A549 (cell line): ENCODE measurements around the gene LRG1. TPM values are rescaled to one million over a fixed set of nuclear protein-coding genes. Genes with fewer than 3 reads are reported as not detected.

Experiments
- ATAC-seq, 2 experiments: fragments of 200-7000 bp in 1 of 2; fragments of >200 bp in 1 of 2; cut with Nextera tagmentation in 1 of 2; cut with Tn5 transposase in 1 of 2; 3 replicates each; pipeline versions ENCODE4 v1.8.0 to v1.9.1; 2018 to 2020; ENCODE audit warnings: mild to moderate bottlenecking in 1 of 2, moderate library complexity in 1 of 2
- CTCF ChIA-PET: fragments of 300-600 bp; sonication (Branson Sonifier 250); formaldehyde crosslinking; extraction: SDS; loops from one replicate; lab custom pipeline; 2021; ENCODE audit warnings: antibody characterized with exemption, inconsistent platforms; lab: Yijun Ruan, JAX
- POLR2A ChIA-PET: fragments of 350-600 bp; formaldehyde crosslinking; extraction: SDS; loops from one replicate; lab custom pipeline; 2021; ENCODE audit warnings: antibody characterized with exemption, inconsistent platforms; lab: Yijun Ruan, JAX
- DNase-seq, 2 experiments: peaks; one replicate each; pipeline versions ENCODE4 v3.0.0 to v3.0.0-alpha.2; 2011 to 2016; ENCODE audit warnings: low read depth in 1 of 2, low spot score in 1 of 2
- FAIRE-seq: peaks from 2 replicates; lab custom pipeline; 2011; peaks lifted over from hg19 to GRCh38; lab: Jason Lieb, UNC
- H3K27ac ChIP-seq, 2 experiments: fragments of >200 bp; sonication (Bioruptor Twin); formaldehyde crosslinking; 3 replicates each; pipeline ENCODE4 v1.5.1; 2016 to 2017
- H3K4me1 ChIP-seq: fragments of >200 bp; sonication (Bioruptor Twin); formaldehyde crosslinking; 3 replicates; pipeline ENCODE4 v1.6.1; 2016
- H3K4me2 ChIP-seq: fragments of >200 bp; sonication (Bioruptor Twin); formaldehyde crosslinking; 3 replicates; pipeline ENCODE4 v1.6.1; 2016
- H3K4me3 ChIP-seq: fragments of >200 bp; sonication (Bioruptor Twin); formaldehyde crosslinking; 3 replicates; pipeline ENCODE4 v1.5.1; 2016
- H3K9me3 ChIP-seq: fragments of >200 bp; sonication (Bioruptor Twin); formaldehyde crosslinking; 3 replicates; pipeline ENCODE4 v1.6.1; 2016
- BHLHE40 ChIP-seq: IDR thresholded peaks from 2 replicates; pipeline ENCODE4 v1.6.1; 2012; ENCODE audit warnings: low read depth, low read length, inconsistent platforms
- CBX2 ChIP-seq: fragments of 200-600 bp; sonication (generic); IDR thresholded peaks from 2 replicates; pipeline ENCODE4 v1.6.1; 2016; ENCODE audit warnings: low read depth, mild to moderate bottlenecking, borderline replicate concordance
- EHF ChIP-seq: fragments of 250-450 bp; sonication (Bioruptor Pico); IDR thresholded peaks from 2 replicates; pipeline ENCODE4 v1.5.0; 2020; ENCODE audit warnings: mild to moderate bottlenecking
- EP300 ChIP-seq, 2 experiments: fragments of >200 bp; sonication (Bioruptor Twin); formaldehyde crosslinking; IDR thresholded peaks; 2 replicates in 1 of 2; 3 replicates in 1 of 2; pipeline ENCODE4 v1.6.1; 2016 to 2017
- FOXS1 ChIP-seq: fragments of 250-450 bp; sonication (Bioruptor Pico); IDR thresholded peaks from 2 replicates; pipeline ENCODE4 v1.5.0; 2020; ENCODE audit warnings: mild to moderate bottlenecking, moderate library complexity
- HOXB5 ChIP-seq: fragments of 250-450 bp; sonication (Bioruptor Pico); IDR thresholded peaks from 2 replicates; pipeline ENCODE4 v1.5.0; 2020; ENCODE audit warnings: mild to moderate bottlenecking, moderate library complexity
- KDM5A ChIP-seq: fragments of 200-600 bp; sonication (generic); IDR thresholded peaks from 2 replicates; pipeline ENCODE4 v1.6.1; 2016; ENCODE audit warnings: antibody characterized with exemption, mild to moderate bottlenecking
- NFE2L2 ChIP-seq: fragments of 150-350 bp; conservative IDR thresholded peaks from 2 replicates; pipeline ENCODE4 v1.6.1; 2014; ENCODE audit warnings: low read length
- PHF8 ChIP-seq: fragments of 200-600 bp; sonication (generic); IDR thresholded peaks from 2 replicates; pipeline ENCODE4 v1.6.1; 2016; ENCODE audit warnings: low read depth, mild to moderate bottlenecking, antibody characterized with exemption, moderate library complexity, borderline replicate concordance
- POLR2AphosphoS2 ChIP-seq: conservative IDR thresholded peaks from 2 replicates; pipeline ENCODE4 v1.6.1; 2012; ENCODE audit warnings: low read length, improper control_type of control experiment, inconsistent platforms
- RARB ChIP-seq: fragments of 250-450 bp; sonication (Bioruptor Pico); IDR thresholded peaks from 2 replicates; pipeline ENCODE4 v1.8.0; 2021; ENCODE audit warnings: mild to moderate bottlenecking, moderate library complexity
- ZFP36 ChIP-seq: fragments of 450-650 bp; IDR thresholded peaks from 2 replicates; pipeline ENCODE4 v1.6.1; 2014; ENCODE audit warnings: borderline replicate concordance; ENCODE audit not compliant: partially characterized antibody
- ZNF302 ChIP-seq: fragments of 250-450 bp; sonication (Bioruptor Pico); IDR thresholded peaks from 2 replicates; pipeline ENCODE4 v1.9.0; 2021; ENCODE audit warnings: inconsistent platforms, mild to moderate bottlenecking, moderate library complexity
- ZSCAN20 ChIP-seq: fragments of 250-450 bp; sonication (Bioruptor Pico); IDR thresholded peaks from 2 replicates; pipeline ENCODE4 v1.8.0; 2022; ENCODE audit warnings: mild to moderate bottlenecking, moderate library complexity
- WGBS: methylation state at CpG from one replicate; pipeline ENCODE4 v1.1.6; 2017; ENCODE audit errors: missing lambda C conversion rate; 5-methylcytosine and 5-hydroxymethylcytosine counted together
- polyA plus RNA-seq, 4 experiments: library from polyadenylated mRNA; depleted of rRNA in 3 of 4; stranded (reverse); fragments of >200 nt; fragmentation: RNase III in 1 of 4; extraction: RNeasy Plus Mini Kit Qiagen cat#74134 plus additional on column Dnase treatment in 1 of 4; gene quantifications; 2 replicates in 3 of 4; 3 replicates in 1 of 4; pipeline ENCODE4 v1.2.3, GENCODE V29; 2011 to 2017
- TF ChIP-seq, protein P1 (sequence below): fragments of 150-350 bp; IDR thresholded peaks from 2 replicates; pipeline ENCODE4 v1.6.1; 2014; ENCODE audit warnings: low read depth, mild to moderate bottlenecking, low read length
- TF ChIP-seq, protein P2 (sequence below): fragments of 450-650 bp; IDR thresholded peaks from 2 replicates; pipeline ENCODE4 v1.6.1; 2014; ENCODE audit warnings: antibody characterized with exemption
- TF ChIP-seq, protein P3 (sequence below): fragments of >200 bp; sonication (Bioruptor Twin); formaldehyde crosslinking; IDR thresholded peaks from 3 replicates; pipeline ENCODE4 v1.5.1; 2016
- TF ChIP-seq, protein P4 (sequence below): IDR thresholded peaks from 2 replicates; pipeline ENCODE4 v1.6.1; 2012

The LRG1 gene
- polyA plus RNA-seq, 2 of the 4 experiments (the other 2 are of a cell fraction), result 0.18 TPM; not detected in 1

DNA sequence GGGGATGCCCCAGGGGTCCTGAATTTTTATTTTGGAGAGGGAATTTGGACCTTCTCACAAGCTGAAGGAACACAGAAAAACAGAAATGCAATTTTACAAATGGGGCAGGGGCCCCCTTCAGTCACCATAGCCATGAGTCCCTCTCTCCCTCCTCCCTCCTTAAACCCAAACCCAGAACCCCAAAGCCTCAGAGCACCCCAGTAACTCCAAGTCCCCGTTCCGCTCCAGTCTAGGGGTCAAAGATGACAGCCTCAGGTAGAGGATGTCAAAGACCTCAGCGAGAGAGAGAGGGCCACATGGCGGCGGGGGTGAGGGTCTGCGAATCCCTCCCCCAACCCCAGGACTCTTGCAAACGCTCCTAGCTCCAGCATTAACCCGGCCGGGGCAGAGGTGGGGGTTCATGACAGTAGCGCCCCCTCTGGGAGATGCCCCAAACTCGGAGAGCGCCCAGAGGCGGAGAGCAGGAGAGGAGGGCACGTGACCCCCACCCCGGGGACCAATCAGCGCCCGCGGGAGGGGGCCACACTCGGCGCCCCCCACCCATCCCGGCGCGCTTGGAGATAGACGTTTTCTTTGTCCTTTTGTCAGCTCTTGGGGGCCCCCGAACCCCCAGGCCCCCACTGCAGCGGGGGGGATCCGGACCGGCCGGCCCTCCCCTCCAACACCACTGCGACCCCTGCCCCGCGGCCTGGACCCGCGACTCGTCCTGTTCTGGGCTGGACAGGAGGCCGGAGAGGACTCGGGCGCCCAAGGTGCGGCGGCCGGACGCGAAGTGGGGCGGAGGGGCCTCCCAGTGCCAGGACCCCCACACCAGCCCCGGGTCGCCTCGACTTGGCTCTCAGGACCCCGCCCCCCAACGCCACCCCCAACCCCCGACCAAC lies 40.4 kb upstream of the LRG1 start:
- Histone ChIP-seq H3K4me2 (peak overlapping the region; percentile 95), H3K9me3 (no peaks in the 10 kb centered on the region), H3K27ac (peak overlapping the region; percentile 79 to 98; a peak in 5 of 6 replicates), H3K4me3 (peak overlapping the region; percentile 75), H3K4me1 (peaks cover 39% of the 10 kb centered on the region)
- ChIA-PET POLR2A (no interaction called here), CTCF (interaction anchor here (1.3 to 5.6 kb wide), 4 partner anchors 12 to 57 kb away, joined by 3 to 62 read pairs (median 22); no protein-coding TSS in a partner anchor)
- no peak for TF ChIP-seq CBX2
- no peak for TF ChIP-seq NFE2L2
- TF ChIP-seq, protein P1, sequence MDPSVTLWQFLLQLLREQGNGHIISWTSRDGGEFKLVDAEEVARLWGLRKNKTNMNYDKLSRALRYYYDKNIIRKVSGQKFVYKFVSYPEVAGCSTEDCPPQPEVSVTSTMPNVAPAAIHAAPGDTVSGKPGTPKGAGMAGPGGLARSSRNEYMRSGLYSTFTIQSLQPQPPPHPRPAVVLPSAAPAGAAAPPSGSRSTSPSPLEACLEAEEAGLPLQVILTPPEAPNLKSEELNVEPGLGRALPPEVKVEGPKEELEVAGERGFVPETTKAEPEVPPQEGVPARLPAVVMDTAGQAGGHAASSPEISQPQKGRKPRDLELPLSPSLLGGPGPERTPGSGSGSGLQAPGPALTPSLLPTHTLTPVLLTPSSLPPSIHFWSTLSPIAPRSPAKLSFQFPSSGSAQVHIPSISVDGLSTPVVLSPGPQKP, result no peak
- no peak for TF ChIP-seq EP300 (IDR thresholded peaks at IDR 0.05)
- TF ChIP-seq, protein P2, sequence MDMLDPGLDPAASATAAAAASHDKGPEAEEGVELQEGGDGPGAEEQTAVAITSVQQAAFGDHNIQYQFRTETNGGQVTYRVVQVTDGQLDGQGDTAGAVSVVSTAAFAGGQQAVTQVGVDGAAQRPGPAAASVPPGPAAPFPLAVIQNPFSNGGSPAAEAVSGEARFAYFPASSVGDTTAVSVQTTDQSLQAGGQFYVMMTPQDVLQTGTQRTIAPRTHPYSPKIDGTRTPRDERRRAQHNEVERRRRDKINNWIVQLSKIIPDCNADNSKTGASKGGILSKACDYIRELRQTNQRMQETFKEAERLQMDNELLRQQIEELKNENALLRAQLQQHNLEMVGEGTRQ, result peak; percentile 71
- TF ChIP-seq HOXB5 (CRISPR knock-in tag), result no peak
- TF ChIP-seq ZNF302 (CRISPR knock-in tag), result no peak
- TF ChIP-seq, protein P3, sequence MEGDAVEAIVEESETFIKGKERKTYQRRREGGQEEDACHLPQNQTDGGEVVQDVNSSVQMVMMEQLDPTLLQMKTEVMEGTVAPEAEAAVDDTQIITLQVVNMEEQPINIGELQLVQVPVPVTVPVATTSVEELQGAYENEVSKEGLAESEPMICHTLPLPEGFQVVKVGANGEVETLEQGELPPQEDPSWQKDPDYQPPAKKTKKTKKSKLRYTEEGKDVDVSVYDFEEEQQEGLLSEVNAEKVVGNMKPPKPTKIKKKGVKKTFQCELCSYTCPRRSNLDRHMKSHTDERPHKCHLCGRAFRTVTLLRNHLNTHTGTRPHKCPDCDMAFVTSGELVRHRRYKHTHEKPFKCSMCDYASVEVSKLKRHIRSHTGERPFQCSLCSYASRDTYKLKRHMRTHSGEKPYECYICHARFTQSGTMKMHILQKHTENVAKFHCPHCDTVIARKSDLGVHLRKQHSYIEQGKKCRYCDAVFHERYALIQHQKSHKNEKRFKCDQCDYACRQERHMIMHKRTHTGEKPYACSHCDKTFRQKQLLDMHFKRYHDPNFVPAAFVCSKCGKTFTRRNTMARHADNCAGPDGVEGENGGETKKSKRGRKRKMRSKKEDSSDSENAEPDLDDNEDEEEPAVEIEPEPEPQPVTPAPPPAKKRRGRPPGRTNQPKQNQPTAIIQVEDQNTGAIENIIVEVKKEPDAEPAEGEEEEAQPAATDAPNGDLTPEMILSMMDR, result peak; percentile 18; the same call in 1 of the 3 replicates
- no peak for TF ChIP-seq PHF8
- no peak for TF ChIP-seq ZFP36
- TF ChIP-seq BHLHE40, result no peak
- TF ChIP-seq EHF, result no peak
- TF ChIP-seq, protein P4, sequence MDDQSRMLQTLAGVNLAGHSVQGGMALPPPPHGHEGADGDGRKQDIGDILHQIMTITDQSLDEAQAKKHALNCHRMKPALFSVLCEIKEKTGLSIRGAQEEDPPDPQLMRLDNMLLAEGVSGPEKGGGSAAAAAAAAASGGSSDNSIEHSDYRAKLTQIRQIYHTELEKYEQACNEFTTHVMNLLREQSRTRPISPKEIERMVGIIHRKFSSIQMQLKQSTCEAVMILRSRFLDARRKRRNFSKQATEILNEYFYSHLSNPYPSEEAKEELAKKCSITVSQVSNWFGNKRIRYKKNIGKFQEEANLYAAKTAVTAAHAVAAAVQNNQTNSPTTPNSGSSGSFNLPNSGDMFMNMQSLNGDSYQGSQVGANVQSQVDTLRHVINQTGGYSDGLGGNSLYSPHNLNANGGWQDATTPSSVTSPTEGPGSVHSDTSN, result no peak
- no peak for TF ChIP-seq FOXS1
- DNase-seq (no peak), ATAC-seq (no peak), FAIRE-seq (no peak)
- 72% methylated on average over 2 of the region's 50 CpGs for WGBS

DNA sequence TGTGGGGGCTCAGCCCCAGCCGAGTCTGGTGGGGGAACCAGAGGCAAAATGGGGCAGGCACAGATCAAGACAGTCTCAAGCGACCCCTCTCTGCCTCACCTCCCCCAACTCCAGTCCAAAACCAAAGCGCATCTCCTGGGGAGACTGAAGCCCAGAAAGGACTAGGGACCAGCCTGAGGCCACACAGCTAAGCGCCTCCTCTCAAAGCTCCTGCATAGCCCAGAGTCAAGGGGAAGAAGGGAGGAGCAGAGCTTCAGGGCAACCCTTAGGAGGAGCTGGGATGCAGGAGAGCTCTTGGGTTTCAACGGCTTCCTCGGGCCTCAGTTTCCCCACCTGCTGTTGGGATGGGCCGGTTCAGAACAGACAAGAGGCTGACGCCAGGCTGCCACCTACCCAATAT lies 39.6 kb upstream of the LRG1 start:
- Histone ChIP-seq H3K4me2 (no peak overlapping the region), H3K4me3 (no peak overlapping the region), H3K9me3 (no peaks in the 10 kb centered on the region), H3K27ac (peak overlapping the region in 1 of 2 experiments; percentile 37; a peak in 2 of 6 replicates), H3K4me1 (peaks cover 41% of the 10 kb centered on the region)
- 59% methylated on average over 6 of the region's 8 CpGs for WGBS
- TF ChIP-seq ZFP36 (peak; percentile 33), ZSCAN20 (no peak), KDM5A (no peak), RARB (CRISPR knock-in tag) (no peak), FOXS1 (no peak), POLR2AphosphoS2 (no peak)
- DNase-seq (no peak), ATAC-seq (no peak), FAIRE-seq (no peak)
- ChIA-PET POLR2A (no interaction called here), CTCF (interaction anchor here (0.5 to 5.6 kb wide), 6 partner anchors 11 to 58 kb away, joined by 3 to 62 read pairs (median 10); no protein-coding TSS in a partner anchor)
